Dedifferentiated amniotic fluid mesenchymal stem cell (primary cell): Measurements from ENCODE around the gene AMPD2.

ENCODE experiments used
- DNase-seq: peaks from one replicate; pipeline ENCODE4 v3.0.0-alpha.2; 2016; ENCODE audit errors: extremely low spot score

Gene AMPD2

GRCh38 chr1:109617291-109617801, 2.3 kb upstream of the AMPD2 start:
- peak; percentile 77 for DNase-seq

- DNase-seq = no peak
These were observed 719 bp upstream of the AMPD2 start for GRCh38 chr1:109618661-109619575.

GRCh38 chr1:109620401-109620791, 759 bp downstream of the AMPD2 start:
- DNase-seq = peak; percentile 42

GRCh38 chr1:109620841-109621286, 1.2 kb downstream of the AMPD2 start:
- DNase-seq = peak; percentile 93

GRCh38 chr1:109621379-109622136, 1.9 kb downstream of the AMPD2 start:
- no peak for DNase-seq

- DNase-seq = no peak
These were observed 2.7 kb downstream of the AMPD2 start for GRCh38 chr1:109622137-109622892.

- DNase-seq = no peak
These were observed 3.3 kb downstream of the AMPD2 start for GRCh38 chr1:109622895-109623294.

- peak; percentile 15 for DNase-seq
These were observed 4.0 kb downstream of the AMPD2 start for GRCh38 chr1:109623601-109624161.

GRCh38 chr1:109624201-109625010, 4.8 kb downstream of the AMPD2 start:
- peak; percentile 13 for DNase-seq

GRCh38 chr1:109625176-109625575, 5.5 kb downstream of the AMPD2 start:
- DNase-seq = no peak

GRCh38 chr1:109625601-109626560, 6.2 kb downstream of the AMPD2 start:
- DNase-seq = peak; percentile 6

- peak; percentile 3 for DNase-seq
These were observed 7.2 kb downstream of the AMPD2 start for GRCh38 chr1:109626682-109627408.

GRCh38 chr1:109627692-109628399, 8.2 kb downstream of the AMPD2 start:
- DNase-seq = no peak

GRCh38 chr1:109628540-109629321, 9.1 kb downstream of the AMPD2 start:
- peak; percentile 8 for DNase-seq

- peak; percentile 9 for DNase-seq
These were observed 9.9 kb downstream of the AMPD2 start for GRCh38 chr1:109629372-109630030.

- DNase-seq = peak; percentile 13
These were observed 10.7 kb downstream of the AMPD2 start for GRCh38 chr1:109630081-109630897.
